ENCODE results near the gene MAGEA8. TPM values are rescaled to one million over a fixed set of nuclear protein-coding genes. Genes with fewer than 3 reads are reported as not detected.
"Not testable (repeated sequence)": the region's sequence is repeated elsewhere in the genome, so short reads cannot be mapped to it uniquely, and the experiment has no call there.

The MAGEA8 gene
- total RNA-seq = not detected
- under 1 TPM; 0.15 to 0.45 (median 0.31) TPM for polyA plus RNA-seq (ENCODE audit: insufficient read length in 6 of 6)
- long read RNA-seq, donor 1 = 0 reads
- long read RNA-seq, donor 2 = 0 reads
- long read RNA-seq, donor 3 = 0 reads
- long read RNA-seq, donor 4 = 0 reads
- long read RNA-seq, donor 5 = 0 reads
- long read RNA-seq, donor 6 = 0 reads
- long read RNA-seq, donor 7 = 0 reads
- long read RNA-seq, donor 8 = 0 reads
- long read RNA-seq, donor 9 = 0 reads
- long read RNA-seq, donor 10 = 0 reads
- long read RNA-seq, donor 11 = 0 reads
- long read RNA-seq, donor 12 = 0 reads

- no peaks in the 10 kb centered on the region for H3K27me3 ChIP-seq
- no peak for ATAC-seq
- no peaks in the 10 kb centered on the region for H3K4me1 ChIP-seq
- TF ChIP-seq CTCF (IDR thresholded peaks at IDR 0.05) = no peak
- intact Hi-C loops (cut with DNase I) = no loop called here
- H3K36me3 ChIP-seq = no peaks in the 10 kb centered on the region
- H3K4me3 ChIP-seq = no peak within 1 kb of the TSS
- H3K27ac ChIP-seq = no peak within 1 kb of the TSS
- no peak for DNase-seq
- H3K9me3 ChIP-seq = no peaks in the 10 kb centered on the region
Measured at GRCh38 chrX:149881081-149881711, at the start of gene MAGEA8. TSS of gene MAGEA8 (plus strand) at chrX:149881183. CDS start at chrX:149884273, 3,090 bp downstream.

- no peak overlapping the region for H3K4me3 ChIP-seq
- H3K27me3 ChIP-seq = peaks cover 0 to 8% of the 10 kb centered on the region in 2 donors
- no peak for ATAC-seq
- DNase-seq = no peak
- intact Hi-C loops (cut with DNase I) = no loop called here
- no peak overlapping the region for H3K27ac ChIP-seq
- H3K4me1 ChIP-seq = no peaks in the 10 kb centered on the region
- no peaks in the 10 kb centered on the region for H3K36me3 ChIP-seq
- TF ChIP-seq CTCF (IDR thresholded peaks at IDR 0.05) = no peak
- H3K9me3 ChIP-seq = no peaks in the 10 kb centered on the region
Measured at GRCh38 chrX:149831473-149831872, 49.5 kb upstream of the MAGEA8 start.

- DNase-seq; H3K27ac ChIP-seq; intact Hi-C loops (cut with DNase I); H3K27me3 ChIP-seq; H3K4me3 ChIP-seq; ATAC-seq; H3K36me3 ChIP-seq; H3K4me1 ChIP-seq; H3K9me3 ChIP-seq: not testable (repeated sequence)
Measured at GRCh38 chrX:149836728-149837127, 44.3 kb upstream of the MAGEA8 start.

GRCh38 chrX:149837167-149837566 lies 43.8 kb upstream of the MAGEA8 start:
- intact Hi-C loops (cut with DNase I) = no loop called here

GRCh38 chrX:149837639-149838038 lies 43.3 kb upstream of the MAGEA8 start:
- H3K27ac ChIP-seq = no peak overlapping the region
- no peaks in the 10 kb centered on the region for H3K27me3 ChIP-seq
- ATAC-seq = no peak
- no peaks in the 10 kb centered on the region for H3K36me3 ChIP-seq
- DNase-seq = no peak
- H3K4me1 ChIP-seq = no peaks in the 10 kb centered on the region
- no peak overlapping the region for H3K4me3 ChIP-seq
- H3K9me3 ChIP-seq = no peaks in the 10 kb centered on the region
- intact Hi-C loops (cut with DNase I) = no loop called here
- TF ChIP-seq CTCF (IDR thresholded peaks at IDR 0.05) = no peak

More at GRCh38 chrX:149837167-149837566, 43.8 kb upstream of the MAGEA8 start:
- DNase-seq (no peak), ATAC-seq (no peak)
- Histone ChIP-seq H3K27ac (no peak overlapping the region), H3K9me3 (no peaks in the 10 kb centered on the region), H3K4me3 (no peak overlapping the region), H3K4me1 (no peaks in the 10 kb centered on the region), H3K36me3 (no peaks in the 10 kb centered on the region), H3K27me3 (no peaks in the 10 kb centered on the region)
- TF ChIP-seq CTCF (IDR thresholded peaks at IDR 0.05) = no peak
